H1 (cell line): ENCODE measurements around the gene C11orf98. TPM values are rescaled to one million over a fixed set of nuclear protein-coding genes. Genes with fewer than 3 reads are reported as not detected.
"Not testable (repeated sequence)": the region's sequence is repeated elsewhere in the genome, so short reads cannot be mapped to it uniquely, and the experiment has no call there.

Experiments used
- CTCF ChIA-PET: fragments of 300-600 bp; sonication (Branson Sonifier 250); formaldehyde crosslinking; loops from one replicate; lab custom pipeline; 2021; ENCODE audit not compliant: partially characterized antibody; lab: Charles Lee
- POLR2A ChIA-PET: fragments of 300-600 bp; sonication (Branson Sonifier 250); formaldehyde crosslinking; loops from one replicate; lab custom pipeline; 2021; ENCODE audit warnings: inconsistent platforms; ENCODE audit not compliant: partially characterized antibody; lab: Charles Lee
- DNase-seq, 2 experiments: peaks; one replicate each; pipeline versions ENCODE4 v3.0.0 to v3.0.0-alpha.2; 2010 to 2022; ENCODE audit warnings: low spot score in 2 of 2, low read depth in 1 of 2, mixed read lengths in 1 of 2
- FAIRE-seq: peaks from 2 replicates; lab custom pipeline; 2011; peaks lifted over from hg19 to GRCh38; lab: Jason Lieb, UNC
- H2AFZ ChIP-seq: 2 replicates; pipeline ENCODE4 v1.8.1; 2012; ENCODE audit warnings: low read length, inconsistent platforms
- H2AK5ac ChIP-seq: 2 replicates; pipeline ENCODE4 v1.6.1; 2013; ENCODE audit warnings: low read depth, low read length
- H2BK120ac ChIP-seq: replicated peaks from 2 replicates; pipeline ENCODE3; 2013; ENCODE audit warnings: low read depth, low read length, inconsistent platforms
- H2BK12ac ChIP-seq: 2 replicates; pipeline ENCODE4 v1.6.1; 2013; ENCODE audit warnings: low read depth, low read length
- H2BK15ac ChIP-seq: 2 replicates; pipeline ENCODE4 v1.6.1; 2013; ENCODE audit warnings: low read length
- H2BK20ac ChIP-seq: 2 replicates; pipeline ENCODE4 v1.6.1; 2013; ENCODE audit warnings: low read length
- H2BK5ac ChIP-seq: 2 replicates; pipeline ENCODE4 v1.6.1; 2013; ENCODE audit warnings: low read depth, low read length
- H3K14ac ChIP-seq: 2 replicates; pipeline ENCODE4 v1.6.1; 2013; ENCODE audit warnings: inconsistent platforms; ENCODE audit not compliant: insufficient read length
- H3K18ac ChIP-seq: 2 replicates; pipeline ENCODE4 v1.6.1; 2013; ENCODE audit warnings: low read length; ENCODE audit errors: extremely low read depth
- H3K23ac ChIP-seq: 2 replicates; pipeline ENCODE4 v1.6.1; 2013; ENCODE audit warnings: inconsistent platforms; ENCODE audit not compliant: insufficient read length
- H3K23me2 ChIP-seq: 2 replicates; pipeline ENCODE4 v1.6.1; 2013; ENCODE audit warnings: low read depth, low read length
- H3K27ac ChIP-seq: 2 replicates; pipeline ENCODE4 v1.6.1; 2011; ENCODE audit warnings: low read depth, low read length, inconsistent platforms
- H3K27me3 ChIP-seq, 4 experiments: replicated peaks in 1 of 4; 1 replicate in 1 of 4; 2 replicates in 3 of 4; pipeline versions ENCODE4 v1.6.1 to v1.8.1; 2011 to 2013; ENCODE audit warnings: low read length in 3 of 4, mild to moderate bottlenecking in 3 of 4, inconsistent platforms in 2 of 4, mixed read lengths in 2 of 4, moderate library complexity in 1 of 4; ENCODE audit not compliant: control insufficient read depth in 3 of 4, insufficient read depth in 3 of 4; ENCODE audit errors: extremely low read depth in 1 of 4
- H3K36me3 ChIP-seq, 4 experiments: 2 replicates each; pipeline versions ENCODE4 v1.6.1 to v1.8.1; 2011 to 2013; ENCODE audit warnings: mild to moderate bottlenecking in 4 of 4, low read length in 3 of 4, moderate library complexity in 2 of 4, control low read depth in 1 of 4, inconsistent platforms in 1 of 4; ENCODE audit not compliant: insufficient read depth in 4 of 4, control insufficient read depth in 2 of 4
- H3K4ac ChIP-seq: replicated peaks from 2 replicates; pipeline ENCODE3; 2013; ENCODE audit warnings: low read length, low read depth, mixed read lengths, inconsistent platforms; ENCODE audit not compliant: insufficient read length
- H3K4me1 ChIP-seq, 4 experiments: replicated peaks in 1 of 4; 1 replicate in 1 of 4; 2 replicates in 3 of 4; pipeline versions ENCODE4 v1.6.1 to v1.8.1; 2011 to 2013; ENCODE audit warnings: low read length in 3 of 4, inconsistent platforms in 2 of 4, mixed read lengths in 1 of 4; ENCODE audit not compliant: insufficient read depth in 4 of 4, control insufficient read depth in 3 of 4
- H3K4me2 ChIP-seq, 2 experiments: 2 replicates each; pipeline versions ENCODE4 v1.6.1 to v1.8.1; 2011 to 2013; ENCODE audit warnings: low read depth in 2 of 2, low read length in 2 of 2, control low read depth in 1 of 2, inconsistent platforms in 1 of 2, mild to moderate bottlenecking in 1 of 2; ENCODE audit not compliant: insufficient read depth in 1 of 2
- H3K4me3 ChIP-seq, 4 experiments: fragments of 200-600, 300-600 bp in 1 of 4; sonication (generic), shearing (Covaris generic), sonication (Bioruptor Twin) in 1 of 4; 2 replicates each; pipeline versions ENCODE4 v1.5.1 to v1.8.1; 2011 to 2016; ENCODE audit warnings: low read length in 4 of 4, low read depth in 3 of 4, control low read depth in 2 of 4, inconsistent platforms in 2 of 4, mild to moderate bottlenecking in 2 of 4, mixed read lengths in 1 of 4, moderate library complexity in 1 of 4; ENCODE audit not compliant: insufficient read depth in 2 of 4; ENCODE audit errors: extremely low read depth in 1 of 4
- H3K56ac ChIP-seq: replicated peaks from 2 replicates; pipeline ENCODE3; 2013; ENCODE audit warnings: low read depth, mild to moderate bottlenecking, mixed read lengths, low read length, inconsistent platforms; ENCODE audit not compliant: insufficient read length
- H3K79me1 ChIP-seq: 2 replicates; pipeline ENCODE4 v1.6.1; 2013; ENCODE audit warnings: low read depth, low read length, control low read depth
- H3K79me2 ChIP-seq, 2 experiments: 2 replicates each; pipeline versions ENCODE4 v1.6.1 to v1.8.1; 2012 to 2013; ENCODE audit warnings: low read length in 2 of 2, mild to moderate bottlenecking in 2 of 2, inconsistent platforms in 1 of 2; ENCODE audit not compliant: insufficient read depth in 2 of 2, control insufficient read depth in 1 of 2
- H3K9ac ChIP-seq, 4 experiments: replicated peaks in 1 of 4; 1 replicate in 1 of 4; 2 replicates in 3 of 4; pipeline versions ENCODE4 v1.6.1 to v1.8.1; 2011 to 2013; ENCODE audit warnings: low read depth in 3 of 4, low read length in 3 of 4, control low read depth in 2 of 4, mild to moderate bottlenecking in 2 of 4, moderate library complexity in 2 of 4, inconsistent platforms in 1 of 4; ENCODE audit errors: extremely low read depth in 1 of 4
- H3K9me3 ChIP-seq, 2 experiments: 2 replicates each; pipeline versions ENCODE4 v1.6.1 to v1.8.1; 2012 to 2013; ENCODE audit warnings: mild to moderate bottlenecking in 2 of 2, moderate library complexity in 2 of 2, control low read depth in 1 of 2, inconsistent platforms in 1 of 2, low read depth in 1 of 2, low read length in 1 of 2, mixed read lengths in 1 of 2; ENCODE audit not compliant: insufficient read depth in 2 of 2
- H4K20me1 ChIP-seq, 2 experiments: replicated peaks in 1 of 2; 2 replicates each; pipeline versions ENCODE3 to v1.8.1; 2011 to 2013; ENCODE audit warnings: inconsistent platforms in 2 of 2, low read length in 2 of 2, mild to moderate bottlenecking in 1 of 2; ENCODE audit not compliant: insufficient read depth in 2 of 2, control insufficient read depth in 1 of 2
- H4K5ac ChIP-seq: 2 replicates; pipeline ENCODE4 v1.6.1; 2013; ENCODE audit warnings: low read length, low read depth, mixed read lengths, inconsistent platforms; ENCODE audit not compliant: insufficient read length
- H4K8ac ChIP-seq: 2 replicates; pipeline ENCODE4 v1.8.0; 2013; ENCODE audit warnings: mild to moderate bottlenecking, moderate library complexity, low read length, inconsistent platforms; ENCODE audit not compliant: insufficient read depth; ENCODE audit errors: extremely low read depth
- H4K91ac ChIP-seq: replicated peaks from 2 replicates; pipeline ENCODE3; 2013; ENCODE audit warnings: low read length, mixed read lengths, inconsistent platforms; ENCODE audit not compliant: insufficient read length
- SIN3A ChIP-seq, 2 experiments: IDR thresholded peaks in 1 of 2; conservative IDR thresholded peaks in 1 of 2; 2 replicates each; pipeline ENCODE4 v1.6.1; 2011 to 2012; ENCODE audit warnings: low read length in 2 of 2, improper control_type of control experiment in 1 of 2, low read depth in 1 of 2, mild to moderate bottlenecking in 1 of 2
- WGBS, 2 experiments: shearing (Covaris generic) in 1 of 2; methylation state at CpG; one replicate each; pipeline versions ENCODE4 v1.1.6 to v1.1.7; 2013 to 2015; ENCODE audit warnings: low lambda C conversion rate in 2 of 2, mixed read lengths in 2 of 2, inconsistent platforms in 1 of 2, low coverage in 1 of 2, missing lambda C conversion rate in 1 of 2; ENCODE audit not compliant: insufficient replicate concordance in 2 of 2, insufficient coverage in 1 of 2, insufficient read length in 1 of 2; ENCODE audit errors: extremely low coverage in 1 of 2, missing lambda C conversion rate in 1 of 2; 5-methylcytosine and 5-hydroxymethylcytosine counted together
- polyA plus RNA-seq, 7 experiments: library from polyadenylated mRNA; depleted of rRNA in 3 of 7; stranded (reverse) in 5 of 7; unstranded in 2 of 7; fragments of >200 nt in 5 of 7; fragments of 200-250 nt in 2 of 7; gene quantifications; 1 replicate in 5 of 7; 2 replicates in 1 of 7; 4 replicates in 1 of 7; pipeline versions ENCODE4 v1.2.1 to v1.2.3, GENCODE V29; 2011 to 2013; ENCODE audit warnings: missing spikeins in 2 of 7, mixed read lengths in 2 of 7
- total RNA-seq: library from RNA; stranded (reverse); fragmentation: NEBNext Ultra II Directional; extraction: Animal tissue kit (Norgen Biotek cat#: 25700); gene quantifications from 2 replicates; pipeline ENCODE4 v1.2.1, GENCODE V29; 2021

The C11orf98 gene
- total and polyA plus RNA-seq, 2 of the 8 experiments (the other 6 are each of a cell fraction or from before 2014, with no cell fraction given), result 68.0 to 171 TPM

DNA sequence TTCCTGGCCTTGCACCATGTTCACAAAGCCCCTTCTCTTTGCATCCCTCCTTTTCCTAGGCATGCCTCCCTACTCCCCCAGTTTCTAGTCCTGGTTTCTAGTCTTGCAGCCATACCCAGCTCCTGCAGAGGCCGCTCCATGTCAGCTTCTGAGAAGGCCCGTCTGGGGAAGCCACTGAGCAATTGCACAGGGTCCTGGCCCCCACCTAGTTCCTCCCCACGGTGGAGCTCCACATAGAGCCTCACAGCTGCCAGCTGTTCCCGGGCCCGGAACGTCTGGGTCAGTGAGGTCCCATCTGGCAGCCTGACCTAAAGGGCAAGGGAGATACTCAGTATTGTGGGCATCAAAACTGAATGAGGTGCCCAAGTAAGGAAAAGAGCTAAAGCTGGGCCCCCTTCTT lies 11.7 kb upstream of the C11orf98 start (continued):
- no peak for TF ChIP-seq SIN3A (conservative IDR thresholded peaks at IDR 0.05 in 1 of 2, IDR thresholded peaks at IDR 0.05 in 1 of 2; ENCODE audit: low read depth in 1 of 2, low read length in 2 of 2)

DNA sequence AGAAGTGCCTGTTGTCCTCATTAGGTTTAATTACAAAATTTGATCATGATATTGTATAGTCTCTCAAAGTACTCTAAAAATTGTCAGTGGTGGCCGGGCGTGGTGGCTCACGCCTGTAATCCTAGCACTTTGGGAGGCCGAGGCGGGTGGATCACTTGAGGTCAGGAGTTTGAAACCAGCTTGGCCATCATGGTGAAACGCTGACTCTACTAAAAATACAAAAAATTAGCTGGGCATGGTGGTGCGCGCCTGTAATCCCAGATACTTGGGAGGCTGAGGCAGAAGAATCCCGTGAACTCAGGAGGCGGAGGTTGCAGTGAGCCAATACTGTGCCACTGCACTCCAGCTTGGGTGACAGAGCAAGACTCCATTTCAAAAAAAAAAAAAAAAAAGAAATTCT lies 10.4 kb upstream of the C11orf98 start:
- peaks cover 5 to 29% (median 9%) of the 10 kb centered on the region in 4 experiments; a peak in 5 of 8 replicates for H3K36me3 ChIP-seq
- H2BK5ac ChIP-seq, H3K4me1 ChIP-seq, H3K9ac ChIP-seq, H2BK20ac ChIP-seq, DNase-seq, H3K27me3 ChIP-seq, H3K4me2 ChIP-seq, H3K4ac ChIP-seq, H4K8ac ChIP-seq, H2BK120ac ChIP-seq, H2BK12ac ChIP-seq, H4K91ac ChIP-seq, H3K56ac ChIP-seq, H3K27ac ChIP-seq, H3K79me1 ChIP-seq, H2AFZ ChIP-seq, H2BK15ac ChIP-seq, H3K23ac ChIP-seq, FAIRE-seq, H3K4me3 ChIP-seq, H3K14ac ChIP-seq, H3K18ac ChIP-seq, H2AK5ac ChIP-seq, H4K20me1 ChIP-seq, H4K5ac ChIP-seq, H3K9me3 ChIP-seq: not testable (repeated sequence)
- POLR2A ChIA-PET, result interaction anchor here (1.7 to 61.4 kb wide), 4 partner anchors 15 to 95 kb away, joined by 4 to 2041 read pairs (median 1050); partner anchors contain the start of genes BSCL2, C11orf98, CSKMT and GANAB
- peaks cover 14% of the 10 kb centered on the region for H3K23me2 ChIP-seq
- CTCF ChIA-PET, result interaction anchor here (0.6 to 3.2 kb wide), 5 partner anchors 19 to 1592 kb away, joined by 3 to 16 read pairs (median 4); no protein-coding TSS in a partner anchor
- WGBS, 2 experiments, result 87% methylated on average over 10 of the region's 10 CpGs; no CpG with 5 or more reads in 1 of the 2 experiments
- H3K79me2 ChIP-seq, result peaks cover 0 to 23% of the 10 kb centered on the region in 2 experiments; a peak in 2 of 4 replicates
